Stimulated activated CD4-positive, alpha-beta T cell treated with anti-CD3 and anti-CD28 coated beads, Interleukin-2, amount 100 ng/mL, for 24 hours (primary cell): ENCODE measurements around the gene SYT7.
A peak's percentile ranks its signal among the peaks of the same experiment; 100 is the strongest.

Experiments
- DNase-seq, 2 donors: peaks; one replicate each; pipeline ENCODE4 v3.0.0-alpha.2; 2020

The SYT7 gene

DNA sequence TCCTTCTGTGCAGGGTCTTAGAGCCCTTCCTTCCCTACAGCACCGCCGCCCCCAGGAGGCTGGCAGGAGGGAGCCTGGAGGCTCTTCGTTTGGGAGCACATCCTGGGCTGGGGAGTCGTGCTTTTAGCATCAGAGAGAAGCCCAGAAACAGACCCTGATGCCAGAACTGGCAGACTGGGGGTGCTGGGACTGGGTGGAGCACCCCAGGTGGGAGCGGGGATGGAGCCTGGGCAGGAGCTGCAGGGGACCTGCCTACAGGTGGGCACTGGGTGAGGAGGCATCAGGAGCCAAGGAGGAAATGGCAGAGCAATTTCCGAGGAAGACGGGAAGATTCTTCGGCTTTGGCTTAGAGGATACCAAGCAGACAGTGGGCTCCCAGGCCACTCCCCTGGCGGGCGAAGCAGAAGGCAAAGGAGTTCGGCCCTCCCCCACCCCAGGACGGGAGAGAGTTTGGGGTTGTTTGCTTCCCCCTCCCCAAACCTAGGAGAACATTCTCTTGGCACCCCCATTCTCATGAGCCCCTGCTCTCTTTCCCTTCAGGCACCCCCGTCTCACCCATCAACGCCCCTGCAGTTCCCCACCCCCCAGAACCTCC is 1.1 kb downstream of the SYT7 start:
- DNase-seq: no peak

DNA sequence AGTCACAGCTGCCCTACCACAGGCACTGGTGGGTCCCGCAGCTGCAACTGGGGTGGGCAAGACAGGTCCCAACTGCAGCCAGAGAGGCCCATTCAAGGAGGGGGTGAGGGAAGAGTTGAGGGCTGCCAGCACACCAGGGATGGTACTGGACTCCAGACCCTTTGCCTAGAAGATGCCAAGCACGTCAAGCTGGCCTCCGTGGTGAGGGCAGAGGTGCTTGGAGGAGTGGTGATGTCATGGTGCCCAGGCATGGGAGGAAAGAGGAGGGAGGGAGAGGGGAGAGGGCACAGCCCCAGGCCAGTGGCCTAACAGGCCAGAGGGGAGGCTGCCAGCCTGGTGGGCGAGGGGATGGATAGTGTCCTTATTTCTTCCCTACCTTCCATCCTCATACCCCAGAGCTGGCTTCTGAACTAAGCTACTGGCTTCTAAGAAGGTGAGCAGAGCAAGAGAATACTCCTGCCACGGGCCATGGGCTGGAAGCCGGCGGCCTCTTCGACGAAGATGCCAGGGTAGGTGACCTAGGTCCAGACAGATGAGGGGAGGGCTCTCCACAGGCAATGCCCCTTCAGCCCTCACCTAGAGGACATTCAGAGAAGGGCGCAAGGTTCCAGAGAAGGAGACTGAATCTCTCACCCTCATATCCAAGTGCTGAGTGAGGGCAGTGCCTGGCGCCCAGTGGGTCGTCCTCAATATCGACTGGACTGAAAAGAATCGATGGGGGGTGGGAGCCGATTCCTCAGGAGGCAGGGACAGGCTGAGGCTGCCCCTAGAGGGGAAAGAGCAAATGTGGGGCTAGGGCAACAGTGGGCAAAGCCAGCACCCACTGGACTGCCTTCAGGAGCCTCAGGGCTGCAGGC is 1.8 kb downstream of the SYT7 start:
- DNase-seq: no peak

DNA sequence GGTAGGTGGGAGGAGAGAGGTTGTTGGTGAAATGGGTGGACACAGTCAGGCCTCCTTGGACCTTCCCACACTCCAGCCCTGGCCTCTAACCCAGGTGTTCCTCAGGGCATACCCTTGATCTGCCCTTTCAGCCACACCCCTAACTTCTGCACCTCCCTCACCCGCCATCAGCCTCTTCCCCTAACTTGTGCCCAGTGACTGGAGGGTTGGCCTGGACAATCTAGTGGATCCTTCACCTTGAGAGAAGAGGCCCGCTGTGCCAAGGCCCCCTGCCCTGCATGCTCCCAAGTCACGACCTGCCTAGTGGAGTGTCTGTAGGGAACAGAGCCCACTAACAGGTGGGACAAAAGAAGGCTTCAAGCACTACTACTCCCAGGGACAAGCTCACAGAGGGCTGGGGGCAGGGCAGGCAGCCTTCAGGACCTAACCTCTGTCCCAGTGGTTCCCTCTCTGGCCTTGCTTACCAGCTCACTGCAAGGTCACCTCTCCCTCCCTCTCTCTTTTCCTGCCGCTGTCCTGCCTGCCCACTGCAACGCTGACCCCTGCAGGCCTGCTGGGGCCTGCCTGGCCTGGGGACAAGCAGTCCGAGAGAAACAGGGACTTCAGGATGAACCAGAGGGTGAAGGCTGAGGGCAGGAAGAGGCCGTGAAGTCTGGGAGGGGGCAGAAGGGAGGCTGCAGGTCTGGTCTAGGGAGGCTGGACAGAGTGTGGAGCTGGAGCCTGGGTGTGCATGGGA is 3.3 kb downstream of the SYT7 start:
- DNase-seq: no peak

DNA sequence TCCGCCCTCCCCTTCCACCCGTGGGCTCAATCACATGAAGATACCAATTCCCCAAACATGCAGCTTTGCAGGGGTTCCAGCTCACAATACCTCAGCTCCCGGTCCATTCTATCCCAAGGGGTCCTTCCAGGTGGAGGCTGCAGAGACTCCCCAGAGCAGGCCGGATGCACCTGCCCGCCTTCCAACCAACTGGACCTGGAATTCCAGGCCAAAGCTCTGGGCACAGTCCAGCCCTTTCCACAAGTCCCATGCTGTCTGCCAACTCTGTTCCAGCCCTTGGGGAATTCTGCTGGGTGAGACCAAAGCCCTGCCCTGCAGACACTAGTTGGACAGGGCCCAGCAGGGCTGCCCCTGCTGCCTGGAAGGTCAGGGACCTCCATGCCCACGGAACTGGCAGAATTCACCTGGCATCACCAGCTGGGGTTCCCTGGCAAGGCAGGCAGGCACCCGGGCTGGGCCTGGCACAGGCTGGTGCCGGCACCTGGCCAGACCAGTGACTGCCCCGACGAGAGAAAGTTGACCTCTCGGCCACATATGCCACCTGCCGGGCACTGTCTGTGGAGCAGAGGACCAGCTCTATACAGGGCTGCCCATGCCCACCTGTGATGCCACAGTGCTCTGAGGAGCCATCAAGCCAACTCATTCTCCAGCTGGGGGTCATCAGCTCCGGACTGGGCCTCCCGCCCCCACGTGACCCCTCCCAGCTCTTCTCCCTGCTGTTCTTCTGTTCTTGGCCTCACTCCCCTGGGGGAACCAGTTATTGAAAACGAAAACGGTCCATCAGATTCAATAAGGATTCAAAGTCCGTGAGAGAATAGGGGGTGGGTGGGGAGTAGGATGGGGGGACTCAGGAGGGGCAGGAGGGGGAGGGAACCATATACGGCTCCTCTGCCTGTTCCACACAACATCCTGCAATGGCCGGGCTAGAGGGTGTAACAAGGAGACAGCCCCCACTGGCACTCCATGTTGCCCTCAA is 4.7 kb downstream of the SYT7 start:
- DNase-seq: no peak

DNA sequence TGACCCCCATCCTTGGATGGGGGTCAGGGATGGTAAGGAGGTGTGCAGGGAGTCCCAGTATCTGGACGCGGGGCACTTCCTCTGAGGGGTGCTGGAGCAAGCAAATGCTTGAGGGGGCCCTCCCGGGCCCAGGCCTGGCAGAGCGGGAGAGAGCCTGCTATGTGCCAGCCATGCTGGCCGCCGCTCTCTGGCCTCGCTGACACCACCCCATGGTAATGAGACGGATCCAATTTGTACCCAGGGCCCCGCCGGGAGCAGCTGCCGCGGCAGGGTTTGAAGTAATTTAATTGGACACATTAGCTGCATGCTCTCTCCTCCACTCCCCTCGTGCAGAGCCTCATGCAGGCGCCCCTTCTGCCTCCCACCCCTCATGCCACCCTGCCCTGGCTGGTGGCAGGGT is 6.3 kb downstream of the SYT7 start:
- no peak for DNase-seq

DNA sequence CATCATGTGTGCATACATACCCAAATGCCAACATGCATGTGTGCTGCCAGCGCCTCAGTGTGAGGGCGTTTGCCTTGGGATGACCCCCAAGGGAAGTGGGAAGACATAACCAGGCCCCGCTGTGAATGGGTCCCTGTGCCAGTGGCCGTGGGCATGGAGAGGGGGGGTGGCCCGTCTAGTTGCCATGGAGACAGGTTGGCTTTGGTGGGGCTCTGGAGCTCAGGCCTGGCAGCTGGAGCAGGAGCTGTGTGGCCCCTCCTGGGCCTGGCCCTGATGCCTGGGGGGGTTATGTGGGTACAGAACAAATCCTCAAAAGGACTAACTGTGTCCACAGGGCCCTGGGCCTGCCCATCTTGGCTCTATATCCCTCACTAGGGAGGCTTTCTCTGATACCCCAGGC is 8.0 kb downstream of the SYT7 start:
- DNase-seq: no peak

DNA sequence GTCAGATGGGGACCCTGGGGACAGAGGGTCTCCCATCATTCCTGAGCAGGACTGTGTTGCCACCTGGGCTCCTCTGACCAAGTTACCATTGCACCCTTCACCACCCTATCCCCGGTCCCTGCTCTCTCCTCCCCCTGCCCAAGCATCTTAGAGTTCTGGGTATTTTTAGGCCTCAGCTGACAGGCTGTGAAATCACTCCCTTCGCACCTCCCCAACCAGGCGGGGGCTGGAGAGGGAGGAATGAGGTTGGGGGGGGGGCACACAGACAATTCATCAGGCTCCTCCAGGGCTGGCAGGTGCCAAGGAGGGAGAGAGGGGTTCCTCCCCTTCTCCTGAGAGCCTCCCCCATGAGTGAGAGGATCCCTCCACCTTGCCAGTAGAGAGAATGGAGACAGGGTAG is 9.0 kb downstream of the SYT7 start:
- DNase-seq: no peak

DNA sequence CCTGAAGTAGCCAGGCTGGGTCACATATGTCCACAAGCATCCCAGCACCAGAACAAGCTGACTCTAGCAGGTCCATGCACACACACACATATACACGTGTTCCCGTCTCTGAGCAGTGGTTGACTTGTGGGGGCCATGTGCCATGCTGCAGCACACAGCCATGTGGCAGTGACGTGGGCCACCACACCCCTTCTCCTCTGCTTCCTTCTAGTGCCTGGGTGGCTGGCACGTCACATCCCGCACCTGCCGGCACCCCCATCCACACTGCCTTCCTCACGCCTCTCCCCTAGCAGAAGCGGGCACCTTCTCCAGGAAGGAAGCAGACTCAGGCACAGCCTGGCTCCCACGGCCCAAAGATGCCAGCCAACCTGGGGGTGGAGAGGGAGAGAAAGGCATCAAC is 9.5 kb downstream of the SYT7 start:
- DNase-seq: no peak

DNA sequence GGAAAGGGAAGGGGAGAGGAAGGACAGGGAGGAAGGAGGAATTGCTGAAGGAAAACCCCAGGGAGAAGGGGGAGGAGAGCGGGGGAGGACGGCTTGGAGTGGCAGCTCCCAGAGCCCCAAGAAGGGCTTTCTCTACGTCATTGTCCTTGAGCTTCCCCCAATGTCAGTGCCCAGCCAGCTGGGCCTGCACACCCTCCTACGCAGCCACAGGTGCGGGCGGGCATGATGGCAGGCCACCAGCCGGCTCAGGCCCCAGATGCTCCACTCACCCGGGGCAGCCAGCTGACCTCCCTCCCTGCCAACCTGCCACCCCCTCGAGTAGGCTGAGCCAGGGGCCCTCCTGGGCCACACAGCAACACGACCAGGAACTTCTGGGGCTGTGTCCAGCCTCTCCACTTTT is 11.2 kb downstream of the SYT7 start:
- no peak for DNase-seq

DNA sequence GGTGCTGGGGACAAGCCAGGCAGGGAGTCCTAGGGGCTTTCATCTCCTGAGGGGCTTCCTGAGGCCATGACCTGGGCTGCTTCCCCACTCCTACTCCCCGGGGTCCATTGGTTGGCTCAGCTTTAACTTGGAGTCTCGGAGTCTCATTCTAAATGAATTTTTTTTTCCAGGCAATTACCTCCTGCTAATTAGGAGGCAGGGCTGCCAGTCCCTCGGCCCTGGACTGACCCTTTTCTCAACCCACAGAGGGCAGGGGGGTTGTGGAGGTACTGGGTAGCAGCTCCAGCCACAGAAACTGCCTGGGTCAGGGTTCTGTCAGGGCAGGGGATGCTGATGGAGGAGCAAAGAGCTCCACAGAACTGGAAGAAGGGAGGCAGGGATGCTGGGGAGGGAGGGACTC is 11.9 kb downstream of the SYT7 start:
- no peak for DNase-seq

DNA sequence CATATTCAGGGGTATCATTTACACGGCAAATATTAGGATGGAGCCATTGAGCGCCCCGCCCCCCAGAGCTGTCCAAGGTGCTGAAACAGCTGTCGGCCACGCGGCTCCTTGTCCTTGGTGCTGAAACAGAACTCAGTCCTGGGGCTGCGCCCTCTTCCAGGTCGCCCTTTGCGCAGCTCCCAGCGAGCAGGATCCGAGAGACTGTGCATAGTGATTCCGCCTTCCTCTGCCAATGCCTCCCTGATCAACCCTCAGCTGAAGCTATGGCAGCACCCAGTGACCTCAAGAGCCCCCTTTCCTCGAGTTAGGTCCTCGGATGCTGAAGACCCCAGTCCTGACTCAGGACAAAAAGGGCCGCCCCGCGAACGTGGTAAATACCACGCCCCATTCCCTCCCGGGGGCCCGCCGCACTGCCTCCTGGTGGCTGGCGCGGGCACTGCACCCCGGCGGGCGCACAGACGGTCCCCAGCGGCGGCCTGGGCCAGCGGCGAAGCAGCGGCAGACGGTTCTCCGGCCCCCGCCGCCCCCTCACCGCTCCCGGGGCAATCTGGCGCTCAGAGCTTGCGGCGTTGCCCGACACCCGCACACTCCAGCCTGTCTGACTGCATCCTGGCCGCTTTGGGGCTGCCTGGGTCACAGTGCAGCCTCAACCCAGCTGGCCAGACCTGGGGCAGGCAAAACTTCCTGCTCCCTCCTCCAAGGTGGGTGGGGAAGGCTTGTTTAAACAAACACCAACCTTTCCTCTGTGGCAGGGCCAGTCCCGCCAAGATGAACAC is 13.4 kb downstream of the SYT7 start:
- DNase-seq: peak; percentile 82 to 85

DNA sequence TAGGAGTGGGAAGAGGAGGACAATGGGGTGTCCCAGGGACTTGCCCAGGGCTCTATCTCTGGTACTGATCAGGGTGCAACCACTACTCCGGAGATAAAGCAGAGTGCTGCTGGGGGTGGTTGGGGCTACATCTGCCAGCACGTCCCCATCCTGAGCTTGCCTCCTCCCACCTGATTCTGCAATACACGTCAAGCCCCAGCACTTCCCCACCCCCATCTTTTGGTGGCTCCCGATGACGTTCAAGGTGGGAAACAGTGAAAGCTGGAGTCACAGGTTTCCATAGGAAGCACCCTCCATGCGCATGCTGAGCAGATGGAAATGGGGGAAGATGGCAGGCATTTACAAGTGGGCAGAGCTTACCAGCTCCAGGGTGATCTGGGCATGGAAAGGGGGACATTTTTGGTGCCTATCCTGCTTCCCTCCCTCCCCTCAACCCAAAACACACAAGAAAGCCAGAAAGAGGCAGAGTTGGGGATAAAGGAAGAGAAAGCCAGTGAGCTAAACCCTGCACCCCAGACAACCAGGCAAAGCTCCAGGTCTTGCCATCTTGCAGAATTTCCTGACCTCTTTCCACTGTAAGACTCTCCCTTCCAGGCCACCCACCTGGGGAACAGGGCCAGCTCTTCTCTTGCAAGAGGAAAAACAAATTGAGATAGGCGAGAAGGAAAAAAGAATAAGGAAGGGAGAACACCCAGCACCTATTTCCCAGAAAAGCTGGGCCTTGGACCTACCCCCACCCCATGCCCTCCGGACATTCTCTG is 15.8 kb downstream of the SYT7 start:
- no peak for DNase-seq

DNA sequence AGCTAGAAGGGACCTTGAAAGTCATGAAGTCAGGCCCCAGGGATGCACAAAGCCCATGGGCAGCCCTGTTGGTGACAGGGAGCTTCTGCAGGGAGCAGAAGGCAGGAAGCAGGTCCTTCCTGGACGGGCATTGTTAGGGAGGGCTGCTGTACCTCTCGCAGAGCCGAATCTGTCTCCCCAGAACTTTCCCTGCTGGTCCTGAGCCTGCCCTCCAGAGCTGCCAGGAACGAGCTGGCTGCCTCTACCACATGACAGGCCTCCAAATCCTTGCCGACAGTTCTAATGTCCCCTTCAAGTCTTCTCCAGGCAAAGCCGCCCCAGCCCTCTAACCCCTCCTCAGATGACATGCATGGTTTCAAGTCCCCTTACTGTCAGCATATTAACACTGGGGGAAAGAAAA is 20.1 kb downstream of the SYT7 start:
- DNase-seq: no peak

DNA sequence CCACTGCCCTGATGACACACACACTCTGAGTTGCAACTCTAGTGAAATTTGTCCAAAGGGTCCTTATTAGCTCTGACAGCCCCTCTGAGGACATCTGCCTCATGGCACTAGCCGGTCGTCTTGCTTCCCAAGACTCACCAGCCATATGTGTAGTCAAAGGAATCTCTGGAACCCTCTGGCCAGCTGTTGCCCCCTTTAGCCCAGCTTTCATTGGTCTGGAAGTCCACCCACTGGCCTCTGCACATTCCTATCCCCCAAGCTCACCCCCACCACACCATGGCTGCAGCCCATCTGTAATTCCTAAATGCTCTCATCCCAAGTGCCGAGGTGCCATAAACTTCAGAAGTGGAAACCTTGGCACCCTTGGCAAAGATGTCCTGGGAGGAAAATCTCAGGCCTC is 24.3 kb downstream of the SYT7 start:
- DNase-seq: no peak

DNA sequence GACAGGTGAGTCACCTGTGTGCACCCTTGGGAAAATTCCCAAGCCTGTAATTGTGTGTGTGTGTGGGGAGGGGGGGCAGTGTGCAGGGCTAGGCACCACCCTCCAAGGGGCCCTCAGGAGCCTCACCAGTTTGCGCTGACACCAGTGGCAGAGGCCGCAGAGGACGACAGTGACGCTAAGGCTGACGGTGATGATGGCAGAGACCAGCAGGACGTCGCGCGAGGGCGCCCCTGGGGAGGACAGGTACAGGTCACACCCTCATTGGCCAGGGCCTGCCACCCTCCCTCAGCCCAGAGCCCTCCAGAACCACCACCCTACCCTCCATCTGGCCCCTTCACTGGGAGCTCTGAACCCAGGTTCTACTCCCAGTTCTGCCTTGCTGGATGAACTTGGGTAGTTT is 24.9 kb downstream of the SYT7 start:
- no peak for DNase-seq

DNA sequence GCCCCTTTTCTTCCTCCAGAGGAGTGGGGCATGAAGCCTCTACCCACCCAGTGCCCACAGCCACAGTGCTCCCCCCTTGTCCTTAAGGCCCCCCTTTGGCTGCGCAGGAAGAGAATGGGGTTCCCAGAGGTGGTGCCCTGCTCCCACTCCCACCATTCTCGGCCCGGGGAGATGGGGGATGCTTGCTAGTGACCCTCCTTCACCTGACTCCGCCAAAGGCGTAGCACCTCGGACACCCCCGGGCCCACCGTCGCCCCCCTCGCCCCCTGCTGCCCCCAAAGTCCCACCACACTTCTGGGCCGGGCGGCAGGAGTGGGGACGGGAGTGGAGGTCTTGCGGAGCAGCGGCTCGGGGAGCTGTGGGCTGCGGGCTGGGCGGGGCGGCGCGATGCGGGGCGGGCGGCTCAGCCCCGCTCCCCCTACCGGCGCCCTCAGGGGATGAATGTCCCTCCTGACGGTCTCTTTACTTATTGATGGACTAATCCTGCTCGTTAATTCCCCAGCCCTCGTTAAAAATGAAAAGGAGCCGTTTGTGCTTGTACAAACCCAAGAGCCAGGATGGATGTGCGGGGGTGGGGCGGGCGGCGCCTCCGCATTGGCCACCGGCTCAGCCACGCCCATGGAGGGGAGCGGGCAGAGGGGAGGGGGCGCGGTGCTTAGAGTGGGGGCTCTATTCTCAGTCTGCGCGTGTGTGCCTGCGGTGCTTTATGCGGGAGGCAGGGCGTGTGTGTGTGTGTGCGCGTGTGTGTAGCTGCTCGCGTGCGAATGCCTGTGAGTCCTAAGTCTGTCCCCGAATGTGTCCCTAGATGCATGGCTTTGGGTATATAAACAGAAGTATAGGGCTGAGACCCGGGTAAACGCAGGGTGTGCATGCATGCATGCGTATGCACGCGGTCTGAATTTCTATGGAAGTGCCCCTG is 25.6 kb downstream of the SYT7 start:
- DNase-seq: no peak

DNA sequence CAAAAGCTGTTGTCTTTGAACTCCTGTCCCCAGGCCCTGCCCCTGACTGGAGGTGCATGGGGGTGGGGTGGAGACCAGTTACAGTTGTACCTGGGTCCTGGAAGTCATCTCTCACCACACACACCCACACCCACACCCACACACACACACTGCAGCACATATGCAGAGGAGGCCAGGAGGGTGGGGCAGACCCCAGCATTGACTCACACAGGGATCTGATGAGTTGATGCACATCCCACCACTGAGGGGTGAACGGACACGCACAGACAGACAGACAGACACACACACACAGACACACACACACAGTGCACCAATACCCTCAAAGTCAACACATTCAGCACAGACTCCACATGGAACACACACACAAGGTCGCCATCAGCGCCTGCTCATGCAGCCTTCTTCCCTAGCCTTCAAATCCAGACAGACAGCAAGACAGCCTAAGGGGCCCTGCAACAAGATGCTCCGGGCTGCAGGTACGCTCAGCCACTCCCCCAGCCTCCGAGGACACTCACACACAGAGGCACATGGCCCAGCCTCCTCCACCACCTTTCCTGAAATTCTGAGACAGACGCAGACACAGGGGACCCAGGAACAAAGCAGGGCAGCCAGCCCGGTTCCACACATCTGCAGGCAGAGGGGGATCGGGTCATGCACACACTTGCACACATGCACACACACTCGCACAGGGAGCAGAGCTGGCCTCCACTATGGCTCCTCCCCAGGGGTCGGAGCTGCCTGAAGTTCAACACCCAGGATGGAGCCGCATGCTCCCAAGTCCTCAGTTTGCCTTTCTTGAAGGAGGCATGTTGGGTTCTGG is 26.5 kb downstream of the SYT7 start:
- peak in 1 of 2 donors; percentile 25 for DNase-seq

DNA sequence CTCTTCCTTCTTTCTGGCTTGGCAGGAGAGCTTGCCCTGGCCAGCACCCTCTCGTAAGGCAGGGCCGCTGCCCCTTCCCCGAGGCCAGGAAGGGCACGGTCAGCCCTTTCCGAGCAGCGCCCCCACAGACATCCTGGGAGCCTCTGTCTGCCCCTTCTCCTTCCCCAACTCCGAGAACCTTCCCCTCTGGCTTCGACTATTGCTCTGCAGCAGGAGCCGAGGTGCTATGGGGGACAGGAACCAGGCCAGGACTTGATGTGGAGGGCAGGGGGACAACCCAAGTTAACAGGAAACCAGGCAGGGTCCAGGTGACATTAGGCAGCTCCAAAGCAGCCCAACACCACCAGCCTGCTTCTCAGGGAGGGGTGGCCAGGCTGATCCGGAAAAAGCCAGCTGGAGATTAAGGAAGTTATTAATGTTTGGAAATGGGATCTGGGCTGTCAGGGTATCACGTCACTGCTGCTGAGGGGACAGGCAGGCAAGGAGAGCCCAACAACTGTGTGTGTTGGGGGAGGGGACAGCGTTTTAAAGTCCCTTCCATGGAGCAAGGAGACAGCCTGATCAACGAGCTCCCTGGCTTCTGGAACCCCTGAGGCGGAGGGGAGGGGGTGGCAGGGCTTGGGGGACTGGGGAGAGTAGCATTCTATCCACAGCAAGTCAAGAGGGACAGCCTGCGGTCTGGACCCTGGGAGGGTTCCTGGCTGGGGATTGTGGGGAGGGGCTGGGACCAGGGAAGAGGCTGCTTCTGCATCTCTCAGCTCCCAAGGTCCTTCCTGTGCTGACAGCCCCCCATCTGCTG is 27.3 kb downstream of the SYT7 start:
- no peak for DNase-seq
